Endothelial cell of umbilical vein (primary cell): ENCODE results near the gene PCID2. TPM values are rescaled to one million over a fixed set of nuclear protein-coding genes. Genes with fewer than 3 reads are reported as not detected.

Experiments
- BruUV-seq: library from RNA; stranded (reverse); fragments of 400-500 nt; replicated peaks from 2 replicates; lab custom pipeline; 2021; lab: Mats Ljungman, UMichigan
- CTCF ChIA-PET: fragments of 300-600, 350-600 bp; sonication (Branson Sonifier 250); formaldehyde crosslinking; loops from one replicate; lab custom pipeline; 2021; ENCODE audit warnings: antibody characterized with exemption, inconsistent platforms; lab: Charles Lee
- POLR2A ChIA-PET: fragments of 300-600, 350-600 bp; sonication (Branson Sonifier 250); formaldehyde crosslinking; loops from one replicate; lab custom pipeline; 2021; ENCODE audit warnings: antibody characterized with exemption, inconsistent platforms; lab: Charles Lee
- DNase-seq: peaks from one replicate; pipeline ENCODE4 v3.0.0-alpha.2; 2011; ENCODE audit warnings: low read depth, low spot score
- FAIRE-seq: peaks from 2 replicates; lab custom pipeline; 2011; peaks lifted over from hg19 to GRCh38; lab: Jason Lieb, UNC
- H2AFZ ChIP-seq: 2 replicates; pipeline ENCODE4 v1.6.0; 2012; ENCODE audit warnings: low read depth, low read length, control low read depth, inconsistent platforms
- H3K27ac ChIP-seq: 2 replicates; pipeline ENCODE4 v1.5.1; 2011; ENCODE audit warnings: low read depth, mild to moderate bottlenecking, control low read depth, low read length, moderate library complexity; ENCODE audit not compliant: insufficient read depth
- H3K27me3 ChIP-seq, 2 experiments: 2 replicates each; pipeline versions ENCODE4 v1.6.0 to v1.6.1; 2011; ENCODE audit warnings: low read length in 2 of 2, mixed read lengths in 1 of 2; ENCODE audit not compliant: control insufficient read depth in 2 of 2, insufficient read depth in 2 of 2
- H3K36me3 ChIP-seq, 2 experiments: 2 replicates in 1 of 2; 3 replicates in 1 of 2; pipeline ENCODE4 v1.5.1; 2011; ENCODE audit warnings: low read length in 2 of 2, mild to moderate bottlenecking in 1 of 2, moderate library complexity in 1 of 2; ENCODE audit not compliant: control insufficient read depth in 2 of 2, insufficient read depth in 2 of 2; ENCODE audit errors: extremely low read depth in 1 of 2
- H3K4me1 ChIP-seq: 3 replicates; pipeline ENCODE4 v1.5.1; 2011; ENCODE audit warnings: mild to moderate bottlenecking, low read length; ENCODE audit not compliant: control insufficient read depth, insufficient read depth; ENCODE audit errors: extremely low read depth
- H3K4me2 ChIP-seq: 2 replicates; pipeline ENCODE4 v1.6.1; 2011; ENCODE audit warnings: low read length, control low read depth, mixed read lengths; ENCODE audit not compliant: insufficient read depth
- H3K4me3 ChIP-seq, 3 experiments: fragments of 200-600 bp in 1 of 3; sonication (generic), shearing (Covaris generic) in 1 of 3; replicated peaks in 1 of 3; 2 replicates each; pipeline ENCODE4 v1.5.1; 2011 to 2016; ENCODE audit warnings: control low read depth in 3 of 3, low read length in 3 of 3, mild to moderate bottlenecking in 2 of 3, inconsistent platforms in 1 of 3, low read depth in 1 of 3, moderate library complexity in 1 of 3; ENCODE audit not compliant: insufficient read depth in 1 of 3
- H3K79me2 ChIP-seq: 2 replicates; pipeline ENCODE4 v1.6.0; 2012; ENCODE audit warnings: low read length, inconsistent platforms; ENCODE audit not compliant: control insufficient read depth, insufficient read depth
- H3K9ac ChIP-seq: replicated peaks from 2 replicates; pipeline ENCODE3; 2011; ENCODE audit warnings: low read length, control low read depth; ENCODE audit not compliant: insufficient read depth; ENCODE audit errors: extremely low read depth
- H3K9me1 ChIP-seq: replicated peaks from 3 replicates; pipeline ENCODE4 v1.6.0; 2011; ENCODE audit warnings: mild to moderate bottlenecking, low read length; ENCODE audit not compliant: control insufficient read depth, insufficient read depth; ENCODE audit errors: extremely low read depth
- H3K9me3 ChIP-seq: replicated peaks from 2 replicates; pipeline ENCODE4 v1.5.1; 2012; ENCODE audit warnings: low read length, inconsistent platforms; ENCODE audit not compliant: control insufficient read depth, insufficient read depth
- H4K20me1 ChIP-seq: replicated peaks from 2 replicates; pipeline ENCODE3; 2011; ENCODE audit warnings: mild to moderate bottlenecking, low read length; ENCODE audit not compliant: control insufficient read depth, insufficient read depth; ENCODE audit errors: extremely low read depth
- CTCF ChIP-seq, 2 donors: IDR thresholded peaks; 1 replicate in 1 of 2; 2 replicates in 1 of 2; pipeline ENCODE4 v1.5.1; 2011; ENCODE audit warnings: low read length in 2 of 2, mild to moderate bottlenecking in 2 of 2, moderate library complexity in 2 of 2, control low read depth in 1 of 2, inconsistent platforms in 1 of 2, low read depth in 1 of 2; ENCODE audit not compliant: insufficient read depth in 1 of 2; ENCODE audit errors: extremely low read depth in 1 of 2
- EZH2 ChIP-seq: IDR thresholded peaks from 2 replicates; pipeline ENCODE4 v1.6.1; 2012; ENCODE audit warnings: borderline replicate concordance, low read depth, mild to moderate bottlenecking, moderate library complexity, low read length, inconsistent platforms; ENCODE audit not compliant: severe bottlenecking
- FOS ChIP-seq: IDR thresholded peaks from 2 replicates; pipeline ENCODE4 v1.6.1; 2011; ENCODE audit warnings: mild to moderate bottlenecking, low read length, moderate library complexity, borderline replicate concordance; ENCODE audit not compliant: insufficient read depth
- GATA2 ChIP-seq: IDR thresholded peaks from 2 replicates; pipeline ENCODE4 v1.7.0; 2011; ENCODE audit warnings: low read depth, mild to moderate bottlenecking, moderate library complexity, mixed read lengths, low read length; ENCODE audit not compliant: insufficient read length, insufficient read depth
- JUN ChIP-seq: IDR thresholded peaks from 2 replicates; pipeline ENCODE4 v1.6.1; 2011; ENCODE audit warnings: borderline replicate concordance, low read depth; ENCODE audit not compliant: insufficient read length, insufficient read depth
- MAX ChIP-seq: IDR thresholded peaks from 2 replicates; pipeline ENCODE4 v1.6.1; 2011; ENCODE audit not compliant: insufficient read depth, insufficient read length
- MYC ChIP-seq: IDR thresholded peaks from one replicate; pipeline ENCODE4 v1.6.1; 2011; ENCODE audit warnings: mild to moderate bottlenecking, low read depth, low read length
- POLR2A ChIP-seq: IDR thresholded peaks from 2 replicates; pipeline ENCODE4 v1.6.1; 2012; ENCODE audit warnings: low read depth, mild to moderate bottlenecking, control low read depth, low read length
- POLR2AphosphoS5 ChIP-seq: IDR thresholded peaks from 2 replicates; pipeline ENCODE4 v1.6.1; 2012; ENCODE audit warnings: low read depth, mild to moderate bottlenecking, control low read depth, low read length, moderate library complexity; ENCODE audit not compliant: insufficient read depth
- dilution Hi-C: fragments of 300-500 bp; cut with MboI; formaldehyde crosslinking; loops from one replicate; pipeline ENCODE4 v1.15.0; 2019; ENCODE audit warnings: low sequenced_read_pairs; ENCODE audit not compliant: extremely low pct_ligation_motif_present
- intact Hi-C: fragments of 100-400 bp; cut with micrococcal nuclease; formaldehyde crosslinking; loops from one replicate; pipeline ENCODE4 v1.10.0; 2022
- polyA plus RNA-seq, 4 experiments: library from polyadenylated mRNA; depleted of rRNA in 3 of 4; stranded (reverse) in 3 of 4; unstranded in 1 of 4; fragments of >200 nt; gene quantifications; 2 replicates each; pipeline versions ENCODE4 v1.2.1 to v1.2.3, GENCODE V29; 2011 to 2012; ENCODE audit warnings: missing spikeins in 1 of 4
- total RNA-seq: library from RNA; stranded (reverse); gene quantifications from 2 replicates; pipeline ENCODE4 v1.2.3, GENCODE V29; 2021

PCID2 gene
- total and polyA plus RNA-seq, 2 donors (not counting 3 experiments of a cell fraction or from before 2014, with no cell fraction given), result 52.1 to 55.6 TPM

- H3K27ac ChIP-seq, result no peak overlapping the region
- no peaks in the 10 kb centered on the region for H3K9me3 ChIP-seq
- H3K9ac ChIP-seq, result no peak overlapping the region
- no TSS peak for BruUV-seq
- no peaks in the 10 kb centered on the region for H4K20me1 ChIP-seq
- FAIRE-seq (no peak), DNase-seq (no peak)
- dilution Hi-C loops (no loop called here), intact Hi-C loops (no loop called here)
- POLR2A ChIA-PET, result no interaction called here
- no peak overlapping the region for H3K4me3 ChIP-seq
- no peaks in the 10 kb centered on the region for H3K36me3 ChIP-seq
- CTCF ChIA-PET, result no interaction called here
- H3K79me2 ChIP-seq, result no peaks in the 10 kb centered on the region
- no peaks in the 10 kb centered on the region for H3K9me1 ChIP-seq
- TF ChIP-seq POLR2AphosphoS5, result no peak
- no peak for TF ChIP-seq FOS
- TF ChIP-seq EZH2, result no peak
- no peak for TF ChIP-seq MAX
- no peak for TF ChIP-seq JUN
- TF ChIP-seq MYC, result no peak
- TF ChIP-seq POLR2A, result no peak
- no peak for TF ChIP-seq GATA2
- TF ChIP-seq CTCF (IDR thresholded peaks at IDR 0.05; ENCODE audit: extremely low read depth in 1 of 2, insufficient read depth in 1 of 2, low read depth in 1 of 2, low read length in 2 of 2), result no peak
- H2AFZ ChIP-seq, result no peak overlapping the region
- no peaks in the 10 kb centered on the region for H3K4me1 ChIP-seq
- H3K4me2 ChIP-seq, result no peak overlapping the region
- H3K27me3 ChIP-seq, result peaks cover 9% of the 10 kb centered on the region in 2 experiments
Observed at GRCh38 chr13:113141601-113141970, 66.9 kb downstream of the PCID2 start.
